NCI-H2227 treated with DMSO at 0.1 percent for 48 hours (cell line): ENCODE results near the gene LHX4.

ENCODE experiments used
- DNase-seq: peaks from one replicate; lab custom pipeline; 2025; lab: John Stamatoyannopoulos, UW

The LHX4 gene

DNA sequence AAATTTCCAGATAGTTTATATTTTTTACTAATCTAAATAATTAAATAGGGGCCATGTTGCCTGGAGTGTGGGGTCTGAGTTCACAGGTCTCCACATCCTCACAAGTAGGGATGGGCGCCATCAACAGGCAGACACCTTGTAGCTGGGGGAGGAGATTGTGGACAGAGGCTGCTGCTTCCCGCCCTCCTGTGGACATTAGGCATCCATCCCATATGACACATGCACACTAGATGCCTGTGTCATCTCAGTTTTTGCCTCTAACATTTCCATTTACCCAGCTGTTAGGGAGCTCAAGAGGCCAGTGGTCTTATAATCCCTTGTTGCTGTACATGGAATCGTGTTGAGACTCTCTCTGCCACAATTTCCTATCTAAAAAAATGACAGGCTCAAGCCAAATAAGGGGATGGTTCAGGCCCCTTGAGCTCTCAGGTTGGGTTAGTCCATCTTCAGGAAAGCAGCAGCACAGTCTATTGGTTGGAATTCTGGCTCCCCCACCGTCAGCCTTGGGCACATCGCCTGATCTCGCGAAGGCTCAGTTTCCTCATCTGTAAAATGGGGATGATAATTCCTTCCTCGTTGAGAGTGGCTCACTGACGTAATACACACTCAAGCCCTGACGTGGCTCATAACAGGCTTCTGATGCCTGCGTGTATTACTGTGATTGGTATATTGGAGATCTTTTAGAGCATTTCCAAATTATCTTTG lies 13.6 kb downstream of the LHX4 start:
- DNase-seq, result no peak

DNA sequence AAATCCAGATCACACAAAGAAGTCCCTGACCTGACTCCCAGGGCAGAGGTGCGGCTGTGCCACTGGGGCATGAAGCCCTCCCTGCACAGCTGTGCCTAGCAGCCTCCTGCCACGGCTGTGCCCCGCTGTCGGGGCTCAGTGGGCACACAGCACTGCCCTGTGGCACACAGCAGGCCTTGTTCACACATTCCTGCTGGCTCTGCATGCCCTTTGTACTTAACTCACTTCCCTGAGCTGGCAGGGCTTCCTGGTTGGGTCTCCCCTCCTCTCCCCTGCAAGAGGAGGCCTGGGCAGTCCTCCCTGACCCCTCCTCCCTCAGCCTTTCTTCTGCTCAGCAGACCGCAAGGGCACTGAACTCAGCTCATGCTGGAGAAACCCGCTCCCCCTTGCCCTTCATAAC lies 14.8 kb downstream of the LHX4 start:
- DNase-seq, result no peak

DNA sequence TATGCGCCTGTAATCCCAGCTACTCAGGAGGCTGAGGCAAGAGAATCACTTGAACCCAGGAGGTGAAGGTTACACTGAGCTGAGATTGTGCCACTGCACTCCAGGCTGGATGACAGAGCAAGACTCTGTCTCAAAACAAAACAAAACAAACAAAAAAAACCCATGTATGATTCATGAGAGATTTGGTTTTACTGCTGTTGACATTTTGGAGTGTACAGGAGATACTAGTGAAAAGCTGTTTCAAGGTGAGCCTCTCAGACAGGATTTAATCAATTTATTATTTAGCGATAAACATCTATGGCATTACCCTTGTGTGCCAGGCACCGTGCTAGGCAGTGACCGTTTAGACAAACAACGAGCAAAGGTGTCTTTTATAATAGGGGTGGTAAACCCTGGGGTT lies 16.5 kb downstream of the LHX4 start:
- DNase-seq, result no peak

GRCh38 chr1:180247061-180247460 lies 17.0 kb downstream of the LHX4 start:
- no peak for DNase-seq

GRCh38 chr1:180247580-180247979 lies 17.5 kb downstream of the LHX4 start:
- DNase-seq, result no peak

DNA sequence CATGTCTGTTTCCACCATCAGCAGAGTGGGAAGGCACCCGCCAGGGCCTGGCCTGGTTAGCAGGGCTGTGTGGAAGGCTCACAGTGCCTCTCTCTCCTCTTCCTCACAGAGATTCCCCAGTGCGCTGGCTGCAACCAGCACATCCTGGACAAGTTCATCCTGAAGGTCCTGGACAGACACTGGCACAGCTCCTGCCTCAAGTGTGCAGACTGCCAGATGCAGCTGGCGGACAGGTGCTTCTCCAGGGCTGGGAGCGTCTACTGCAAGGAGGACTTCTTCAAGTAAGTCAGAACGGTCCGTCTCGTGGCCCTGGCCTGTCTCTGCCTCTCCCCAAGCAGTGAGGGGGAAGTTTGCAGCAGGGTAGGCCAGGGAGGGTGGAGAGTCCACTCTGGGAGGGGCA lies 18.1 kb downstream of the LHX4 start:
- DNase-seq, result no peak

DNA sequence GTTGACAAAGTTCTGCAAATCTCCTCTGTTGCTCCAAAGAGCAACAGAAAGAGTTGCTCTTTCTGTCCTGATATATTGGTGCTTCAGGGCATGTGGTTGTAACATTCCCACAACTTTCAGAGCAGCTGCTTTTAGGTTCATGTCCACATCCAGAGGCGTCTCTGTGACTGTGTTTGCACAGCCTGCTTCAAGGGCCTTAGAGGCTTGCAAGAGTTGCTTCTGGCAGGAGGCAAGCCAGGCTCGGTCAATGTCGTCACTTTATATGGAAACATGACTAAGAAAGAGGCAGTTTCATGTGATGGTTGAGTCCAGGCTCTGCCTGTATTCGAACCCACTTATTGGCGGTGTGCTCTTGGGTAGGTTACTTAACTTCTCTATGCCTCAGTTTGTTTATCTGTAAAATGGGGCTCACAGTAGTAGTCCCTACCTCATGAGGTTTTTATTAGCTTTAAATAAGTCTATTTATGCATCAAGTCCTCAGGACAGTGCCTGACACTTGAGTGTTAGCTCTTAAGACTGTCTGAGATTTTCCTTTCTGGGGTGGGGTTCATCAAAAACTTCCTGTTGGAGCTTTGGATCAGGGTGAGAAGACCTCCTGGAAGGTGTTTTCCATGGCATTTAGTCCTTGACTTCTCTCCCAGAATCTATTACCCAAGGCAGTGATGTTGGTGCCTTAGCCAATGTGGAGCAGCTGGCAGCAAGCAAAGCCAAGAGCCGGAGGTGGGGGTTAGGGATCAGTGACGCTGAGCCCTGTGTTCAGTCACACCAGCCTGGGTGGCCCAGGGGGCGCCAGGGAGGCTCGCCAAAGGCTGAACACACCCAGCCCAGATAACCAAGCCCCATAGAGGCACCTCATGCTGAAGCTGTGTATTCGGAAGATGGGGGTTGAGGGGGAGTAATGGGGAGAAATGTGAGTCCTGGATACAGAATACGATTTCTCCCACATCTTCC lies 18.9 kb downstream of the LHX4 start:
- DNase-seq, result no peak

- DNase-seq, result no peak
Measured at GRCh38 chr1:180249725-180250498, 19.8 kb downstream of the LHX4 start.

GRCh38 chr1:180250499-180250770 lies 20.4 kb downstream of the LHX4 start:
- no peak for DNase-seq

- DNase-seq, result no peak
Measured at GRCh38 chr1:180250883-180251509, 20.9 kb downstream of the LHX4 start.

- DNase-seq, result no peak
Measured at GRCh38 chr1:180251526-180252305, 21.7 kb downstream of the LHX4 start.

- no peak for DNase-seq
Measured at GRCh38 chr1:180252638-180253536, 22.8 kb downstream of the LHX4 start.

DNA sequence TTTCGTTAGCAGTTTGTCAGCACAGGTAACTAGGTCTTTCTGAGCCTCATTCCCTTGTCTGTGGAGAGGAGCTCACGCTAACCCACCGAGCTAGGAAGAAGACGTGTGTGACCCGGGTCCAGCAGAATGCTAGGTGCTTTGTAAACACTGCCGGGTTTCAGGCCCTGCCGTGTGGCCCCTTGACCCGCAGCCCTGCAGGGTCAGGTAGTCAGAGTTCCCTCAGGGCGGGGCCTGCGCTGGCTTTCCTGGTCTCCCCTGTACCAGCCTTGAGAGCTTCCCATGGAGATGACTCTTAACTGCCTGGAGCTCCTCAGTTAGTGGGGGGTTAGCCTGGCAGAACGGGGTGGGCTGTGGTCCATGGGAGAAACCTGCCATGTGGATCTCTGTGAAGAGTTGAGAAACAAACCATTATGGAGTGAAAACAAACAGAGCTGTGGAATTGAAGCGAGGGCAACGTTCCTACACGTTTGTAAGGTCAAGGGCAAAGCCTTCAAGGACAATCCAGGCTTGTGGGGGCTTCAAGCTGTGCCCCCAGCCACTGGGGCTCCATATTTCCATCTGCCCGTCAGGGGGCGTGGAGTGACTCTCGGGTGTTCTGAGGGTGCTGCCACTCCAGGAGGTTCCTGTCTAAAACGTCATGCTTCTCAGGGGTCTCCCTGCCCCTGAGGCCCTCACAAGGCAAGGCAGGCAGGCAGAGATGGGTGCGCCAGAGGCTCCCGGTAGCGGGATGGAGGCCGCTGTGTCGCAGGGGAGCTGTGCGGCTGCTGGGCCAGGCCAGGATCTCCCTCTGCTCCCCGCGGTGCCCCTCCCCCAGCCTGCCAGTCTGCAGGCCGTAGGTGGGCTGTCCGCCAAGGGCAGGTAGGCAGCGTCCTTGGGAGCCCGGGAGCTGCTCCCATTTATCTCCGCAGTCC lies 23.8 kb downstream of the LHX4 start:
- DNase-seq, result no peak

GRCh38 chr1:180254496-180254819 lies 24.4 kb downstream of the LHX4 start:
- no peak for DNase-seq

DNA sequence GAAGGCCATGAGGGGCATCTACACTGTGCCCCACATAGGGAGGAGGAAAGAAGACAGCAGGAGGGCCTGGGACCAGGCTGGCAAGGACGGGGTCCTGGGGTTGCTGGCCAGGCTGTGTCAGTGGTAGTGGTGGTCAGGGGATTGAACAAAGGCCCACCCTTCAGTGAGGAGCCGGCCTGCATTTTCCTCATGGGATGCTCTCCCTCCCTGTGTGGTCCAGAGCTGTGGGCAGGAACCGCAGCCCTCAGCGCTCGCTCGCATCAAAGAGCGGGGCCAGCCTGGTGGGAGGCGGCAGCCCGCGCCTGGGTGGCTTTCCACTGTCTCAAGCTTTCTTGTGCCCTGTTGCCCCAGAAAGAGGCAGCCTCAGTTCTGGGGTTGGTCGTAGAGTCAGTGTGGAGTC lies 24.8 kb downstream of the LHX4 start:
- no peak for DNase-seq

DNA sequence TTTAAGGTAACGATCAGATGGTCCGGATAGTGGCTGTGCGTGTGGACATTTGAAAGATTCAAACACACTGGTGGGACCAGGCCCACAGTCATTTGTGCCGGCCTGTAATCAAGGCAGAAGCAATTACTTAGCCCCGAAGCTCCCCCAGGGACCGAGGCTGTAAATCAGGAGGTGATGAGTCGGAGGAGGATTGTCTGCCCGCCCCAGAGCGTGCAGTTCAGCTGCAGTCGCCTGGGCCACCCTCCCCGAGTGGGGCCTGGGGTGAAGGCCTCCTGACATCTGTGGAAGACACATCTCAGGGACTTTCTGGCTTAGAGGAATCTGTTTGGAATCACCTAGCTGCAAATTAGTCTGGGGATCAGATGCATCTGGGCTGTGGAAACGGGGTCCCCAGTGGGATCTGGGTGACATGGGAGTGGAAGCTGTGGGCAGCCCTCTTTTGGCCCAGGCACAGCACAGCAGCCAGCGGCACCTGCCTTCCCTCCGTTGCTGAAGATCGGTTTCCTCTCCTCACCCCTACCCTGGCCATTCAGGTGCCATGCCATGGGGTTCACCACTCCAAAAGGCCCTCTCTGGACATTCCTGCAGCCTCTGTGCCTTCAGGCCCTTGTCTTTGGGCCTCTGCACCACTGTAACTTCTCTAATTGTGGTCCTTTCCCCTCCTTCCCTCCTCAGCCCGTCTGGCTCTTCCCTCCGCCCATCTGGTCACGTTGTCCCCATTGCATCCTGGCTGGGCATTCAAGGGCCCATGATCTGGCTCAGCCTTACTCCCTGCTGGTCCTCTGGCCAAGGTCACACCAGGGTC lies 25.7 kb downstream of the LHX4 start:
- no peak for DNase-seq

- no peak for DNase-seq
Measured at GRCh38 chr1:180256341-180257027, 26.4 kb downstream of the LHX4 start.

DNA sequence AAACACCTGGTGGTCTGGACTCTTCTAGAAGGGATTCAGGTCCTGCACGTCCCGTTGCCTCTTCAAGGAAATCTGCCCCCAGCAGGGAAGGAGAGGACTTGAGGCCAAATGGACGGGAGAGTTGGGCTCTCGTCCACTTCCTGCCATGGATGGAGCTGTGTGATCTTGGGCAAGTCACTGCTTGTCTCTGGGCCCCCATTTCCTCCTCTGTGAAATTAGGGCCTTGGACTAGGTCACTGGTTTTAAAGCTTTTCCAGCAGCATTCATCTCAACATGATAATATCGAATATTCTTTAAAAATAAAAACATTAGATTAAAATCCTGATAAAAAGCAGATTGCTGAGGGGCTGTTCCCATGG lies 26.9 kb downstream of the LHX4 start:
- no peak for DNase-seq
